ENCODE results near the gene AOC2. TPM values are rescaled to one million over a fixed set of nuclear protein-coding genes. Genes with fewer than 3 reads are reported as not detected.

The AOC2 gene
- total and polyA plus RNA-seq, 2 of the 13 experiments (the other 11 are each of a cell fraction or from before 2014, with no cell fraction given) = 1.2 to 3.3 TPM

GRCh38 chr17:42891539-42892152 is 47.3 kb downstream of the AOC2 start (continued):
- peak; percentile 43; the same call in 1 of the 2 replicates for TF ChIP-seq ELF4 (CRISPR knock-in tag; IDR thresholded peaks at IDR 0.05; ENCODE audit: borderline replicate concordance)
- TF ChIP-seq GPBP1L1 (CRISPR knock-in tag; IDR thresholded peaks at IDR 0.05) = no peak
- no peak for TF ChIP-seq NR2C2 (CRISPR knock-in tag; IDR thresholded peaks at IDR 0.05; ENCODE audit: borderline replicate concordance)
- no peak for TF ChIP-seq ZNF234 (CRISPR knock-in tag; conservative IDR thresholded peaks at IDR 0.05)
- TF ChIP-seq GATAD1 (CRISPR knock-in tag; IDR thresholded peaks at IDR 0.05) = no peak
- TF ChIP-seq ZNF546 (CRISPR knock-in tag; conservative IDR thresholded peaks at IDR 0.05) = no peak
- peak; percentile 56 for TF ChIP-seq ARNT2 (CRISPR knock-in tag; IDR thresholded peaks at IDR 0.05; ENCODE audit: low read depth)
- TF ChIP-seq KAT8 (CRISPR knock-in tag; IDR thresholded peaks at IDR 0.05) = peak; percentile 39
- TF ChIP-seq HNRNPK (IDR thresholded peaks at IDR 0.05; ENCODE audit: low read depth, low read length, poor library complexity, severe bottlenecking) = no peak
- no peak for TF ChIP-seq ZSCAN20 (CRISPR knock-in tag; IDR thresholded peaks at IDR 0.05; ENCODE audit: borderline replicate concordance)
- TF ChIP-seq TEAD3 (CRISPR knock-in tag; optimal IDR thresholded peaks at IDR 0.05; ENCODE audit: borderline replicate concordance) = peak; percentile 52
- TF ChIP-seq MXD4 (CRISPR knock-in tag; IDR thresholded peaks at IDR 0.05) = 0 out of 2 replicates have a peak, but pooled peaks have one; percentile 40
- TF ChIP-seq, protein P1, sequence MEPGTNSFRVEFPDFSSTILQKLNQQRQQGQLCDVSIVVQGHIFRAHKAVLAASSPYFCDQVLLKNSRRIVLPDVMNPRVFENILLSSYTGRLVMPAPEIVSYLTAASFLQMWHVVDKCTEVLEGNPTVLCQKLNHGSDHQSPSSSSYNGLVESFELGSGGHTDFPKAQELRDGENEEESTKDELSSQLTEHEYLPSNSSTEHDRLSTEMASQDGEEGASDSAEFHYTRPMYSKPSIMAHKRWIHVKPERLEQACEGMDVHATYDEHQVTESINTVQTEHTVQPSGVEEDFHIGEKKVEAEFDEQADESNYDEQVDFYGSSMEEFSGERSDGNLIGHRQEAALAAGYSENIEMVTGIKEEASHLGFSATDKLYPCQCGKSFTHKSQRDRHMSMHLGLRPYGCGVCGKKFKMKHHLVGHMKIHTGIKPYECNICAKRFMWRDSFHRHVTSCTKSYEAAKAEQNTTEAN (CRISPR knock-in tag; conservative IDR thresholded peaks at IDR 0.05) = 0 out of 2 replicates have a peak, but pooled peaks have one; percentile 4
- TF ChIP-seq ZNF556 (CRISPR knock-in tag; IDR thresholded peaks at IDR 0.05; ENCODE audit: borderline replicate concordance) = peak; percentile 23; the same call in 1 of the 2 replicates
- peak; percentile 58 for TF ChIP-seq ELF3 (CRISPR knock-in tag; IDR thresholded peaks at IDR 0.05)
- peak; percentile 53; the same call in 1 of the 2 replicates for TF ChIP-seq HOMEZ (CRISPR knock-in tag; IDR thresholded peaks at IDR 0.05; ENCODE audit: low read depth)
- no peak for TF ChIP-seq ZNF678 (CRISPR knock-in tag; IDR thresholded peaks at IDR 0.05)
- TF ChIP-seq, protein P2, sequence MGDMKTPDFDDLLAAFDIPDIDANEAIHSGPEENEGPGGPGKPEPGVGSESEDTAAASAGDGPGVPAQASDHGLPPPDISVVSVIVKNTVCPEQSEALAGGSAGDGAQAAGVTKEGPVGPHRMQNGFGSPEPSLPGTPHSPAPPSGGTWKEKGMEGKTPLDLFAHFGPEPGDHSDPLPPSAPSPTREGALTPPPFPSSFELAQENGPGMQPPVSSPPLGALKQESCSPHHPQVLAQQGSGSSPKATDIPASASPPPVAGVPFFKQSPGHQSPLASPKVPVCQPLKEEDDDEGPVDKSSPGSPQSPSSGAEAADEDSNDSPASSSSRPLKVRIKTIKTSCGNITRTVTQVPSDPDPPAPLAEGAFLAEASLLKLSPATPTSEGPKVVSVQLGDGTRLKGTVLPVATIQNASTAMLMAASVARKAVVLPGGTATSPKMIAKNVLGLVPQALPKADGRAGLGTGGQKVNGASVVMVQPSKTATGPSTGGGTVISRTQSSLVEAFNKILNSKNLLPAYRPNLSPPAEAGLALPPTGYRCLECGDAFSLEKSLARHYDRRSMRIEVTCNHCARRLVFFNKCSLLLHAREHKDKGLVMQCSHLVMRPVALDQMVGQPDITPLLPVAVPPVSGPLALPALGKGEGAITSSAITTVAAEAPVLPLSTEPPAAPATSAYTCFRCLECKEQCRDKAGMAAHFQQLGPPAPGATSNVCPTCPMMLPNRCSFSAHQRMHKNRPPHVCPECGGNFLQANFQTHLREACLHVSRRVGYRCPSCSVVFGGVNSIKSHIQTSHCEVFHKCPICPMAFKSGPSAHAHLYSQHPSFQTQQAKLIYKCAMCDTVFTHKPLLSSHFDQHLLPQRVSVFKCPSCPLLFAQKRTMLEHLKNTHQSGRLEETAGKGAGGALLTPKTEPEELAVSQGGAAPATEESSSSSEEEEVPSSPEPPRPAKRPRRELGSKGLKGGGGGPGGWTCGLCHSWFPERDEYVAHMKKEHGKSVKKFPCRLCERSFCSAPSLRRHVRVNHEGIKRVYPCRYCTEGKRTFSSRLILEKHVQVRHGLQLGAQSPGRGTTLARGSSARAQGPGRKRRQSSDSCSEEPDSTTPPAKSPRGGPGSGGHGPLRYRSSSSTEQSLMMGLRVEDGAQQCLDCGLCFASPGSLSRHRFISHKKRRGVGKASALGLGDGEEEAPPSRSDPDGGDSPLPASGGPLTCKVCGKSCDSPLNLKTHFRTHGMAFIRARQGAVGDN (CRISPR knock-in tag; IDR thresholded peaks at IDR 0.05) = peak; percentile 86
- TF ChIP-seq ZNF136 (CRISPR knock-in tag; IDR thresholded peaks at IDR 0.05; ENCODE audit: low read depth) = no peak
- TF ChIP-seq ZBTB44 (CRISPR knock-in tag; IDR thresholded peaks at IDR 0.05) = no peak

All from HepG2 (cell line).